ENCODE results near the gene USP13.

DNA sequence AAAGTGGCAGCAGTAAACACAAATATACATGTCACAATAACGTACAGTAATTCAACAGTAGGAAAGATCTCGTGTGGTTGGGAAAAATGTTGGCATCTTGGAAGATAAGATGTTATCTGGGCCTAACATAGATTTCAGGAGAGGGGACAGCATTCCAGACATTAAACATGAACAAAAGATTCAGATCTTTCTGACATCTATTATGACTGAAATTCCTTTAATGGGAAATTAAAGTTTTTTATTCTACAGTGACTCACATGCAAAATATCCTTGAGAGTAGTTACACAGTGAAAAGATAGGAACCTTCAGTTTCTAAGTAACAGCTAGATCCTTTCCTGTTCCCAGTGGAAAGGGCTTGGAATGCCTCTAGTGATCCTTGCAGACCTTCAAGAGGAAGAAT, 39.0 kb upstream of the USP13 start:
- TF ChIP-seq FOXA2 (IDR thresholded peaks at IDR 0.05), result no peak
- no peak for TF ChIP-seq CTCF (IDR thresholded peaks at IDR 0.05; ENCODE audit: low read depth, low read length, missing input control)
- TF ChIP-seq, protein P1, sequence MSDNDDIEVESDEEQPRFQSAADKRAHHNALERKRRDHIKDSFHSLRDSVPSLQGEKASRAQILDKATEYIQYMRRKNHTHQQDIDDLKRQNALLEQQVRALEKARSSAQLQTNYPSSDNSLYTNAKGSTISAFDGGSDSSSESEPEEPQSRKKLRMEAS (IDR thresholded peaks at IDR 0.05), result no peak
- no peak for TF ChIP-seq YY1 (IDR thresholded peaks at IDR 0.05)
- no peak for TF ChIP-seq NR2F2 (IDR thresholded peaks at IDR 0.05)
- no peak for TF ChIP-seq EGR1 (IDR thresholded peaks at IDR 0.05; ENCODE audit: low read depth in 2 of 2)
- no peak for TF ChIP-seq FOXA1 (IDR thresholded peaks at IDR 0.05)
- no peak for TF ChIP-seq SP1 (IDR thresholded peaks at IDR 0.05)
- TF ChIP-seq RAD21 (IDR thresholded peaks at IDR 0.05), result no peak
